ENCODE data around the gene PLXNB3. TPM values are rescaled to one million over a fixed set of nuclear protein-coding genes. Genes with fewer than 3 reads are reported as not detected.
"Not testable (repeated sequence)": the region's sequence is repeated elsewhere in the genome, so short reads cannot be mapped to it uniquely, and the experiment has no call there.

PLXNB3 gene
- polyA plus RNA-seq, 1 donor from 2014 or later, result 0.48 TPM

GRCh38 chrX:153740631-153741222 is 23.3 kb upstream of the PLXNB3 start:
- no peak overlapping the region for H3K27ac ChIP-seq (ENCODE audit: low read length)
- H3K9ac ChIP-seq (ENCODE audit: low read length), result no peak overlapping the region
- H3K9me3 ChIP-seq (ENCODE audit: low read length), result no peaks in the 10 kb centered on the region
- H3K9me2 ChIP-seq (ENCODE audit: insufficient read depth, low read length), result no peaks in the 10 kb centered on the region
- H2AFZ ChIP-seq (ENCODE audit: low read depth, low read length), result no peak overlapping the region
- no peaks in the 10 kb centered on the region for H3K79me2 ChIP-seq (replicated peaks; ENCODE audit: insufficient read depth, low read length)
- H4K20me1 ChIP-seq (ENCODE audit: insufficient read depth), result no peaks in the 10 kb centered on the region
- TF ChIP-seq TAF1 (IDR thresholded peaks at IDR 0.05; ENCODE audit: low read depth) (no peak), EP300 (conservative IDR thresholded peaks at IDR 0.05; ENCODE audit: poor library complexity, severe bottlenecking) (no peak), REST (IDR thresholded peaks at IDR 0.05; ENCODE audit: borderline replicate concordance) (no peak), CTCF (IDR thresholded peaks at IDR 0.05; ENCODE audit: poor library complexity, severe bottlenecking) (no peak), RAD21 (conservative IDR thresholded peaks at IDR 0.05) (no peak), EZH2 (IDR thresholded peaks at IDR 0.05; ENCODE audit: borderline replicate concordance, insufficient read depth, low read length, poor library complexity, severe bottlenecking) (no peak), SMC3 (conservative IDR thresholded peaks at IDR 0.05; ENCODE audit: poor library complexity) (no peak), POLR2AphosphoS5 (IDR thresholded peaks at IDR 0.05) (no peak), MXI1 (conservative IDR thresholded peaks at IDR 0.05; ENCODE audit: poor library complexity, severe bottlenecking) (no peak)
- no peaks in the 10 kb centered on the region for H3K36me3 ChIP-seq (ENCODE audit: insufficient read depth, low read length)
- H3K4me3 ChIP-seq (ENCODE audit: low read length), result no peak overlapping the region
- H3K27me3 ChIP-seq (ENCODE audit: insufficient read depth, low read depth, low read length), result no peaks in the 10 kb centered on the region
- H3K4me2 ChIP-seq (ENCODE audit: low read length), result no peak overlapping the region
- no peaks in the 10 kb centered on the region for H3F3A ChIP-seq (ENCODE audit: insufficient read depth, low read length, poor library complexity, severe bottlenecking)

- Histone ChIP-seq H3K4me2 (ENCODE audit: low read length) (no peak overlapping the region), H4K20me1 (ENCODE audit: insufficient read depth) (no peaks in the 10 kb centered on the region), H3K79me2 (replicated peaks; ENCODE audit: insufficient read depth, low read length) (no peaks in the 10 kb centered on the region), H3K36me3 (ENCODE audit: insufficient read depth, low read length) (no peaks in the 10 kb centered on the region), H3K9ac (ENCODE audit: low read length) (no peak overlapping the region), H3K9me2 (ENCODE audit: insufficient read depth, low read length) (no peaks in the 10 kb centered on the region), H3K4me3 (ENCODE audit: low read length) (no peak overlapping the region), H3K27ac (ENCODE audit: low read length) (no peak overlapping the region), H3K9me3 (ENCODE audit: low read length) (no peaks in the 10 kb centered on the region), H3K27me3 (ENCODE audit: insufficient read depth, low read depth, low read length) (no peaks in the 10 kb centered on the region), H2AFZ (ENCODE audit: low read depth, low read length) (no peak overlapping the region), H3F3A (ENCODE audit: insufficient read depth, low read length, poor library complexity, severe bottlenecking) (no peaks in the 10 kb centered on the region)
- TF ChIP-seq CTCF (IDR thresholded peaks at IDR 0.05; ENCODE audit: poor library complexity, severe bottlenecking) (no peak), TAF1 (IDR thresholded peaks at IDR 0.05; ENCODE audit: low read depth) (no peak), EZH2 (IDR thresholded peaks at IDR 0.05; ENCODE audit: borderline replicate concordance, insufficient read depth, low read length, poor library complexity, severe bottlenecking) (no peak), MXI1 (conservative IDR thresholded peaks at IDR 0.05; ENCODE audit: poor library complexity, severe bottlenecking) (no peak), EP300 (conservative IDR thresholded peaks at IDR 0.05; ENCODE audit: poor library complexity, severe bottlenecking) (no peak), POLR2AphosphoS5 (IDR thresholded peaks at IDR 0.05) (no peak), REST (IDR thresholded peaks at IDR 0.05; ENCODE audit: borderline replicate concordance) (no peak), RAD21 (conservative IDR thresholded peaks at IDR 0.05) (no peak), SMC3 (conservative IDR thresholded peaks at IDR 0.05; ENCODE audit: poor library complexity) (no peak)
These were observed 22.6 kb upstream of the PLXNB3 start for GRCh38 chrX:153741446-153741845.

- not testable (repeated sequence) for H3K9me3 ChIP-seq (ENCODE audit: low read length); H3K4me2 ChIP-seq (ENCODE audit: low read length); H3K9me2 ChIP-seq (ENCODE audit: insufficient read depth, low read length); H3K4me3 ChIP-seq (ENCODE audit: low read length); H4K20me1 ChIP-seq (ENCODE audit: insufficient read depth); H3F3A ChIP-seq (ENCODE audit: insufficient read depth, low read length, poor library complexity, severe bottlenecking); H2AFZ ChIP-seq (ENCODE audit: low read depth, low read length); H3K9ac ChIP-seq (ENCODE audit: low read length); H3K79me2 ChIP-seq (replicated peaks; ENCODE audit: insufficient read depth, low read length); H3K36me3 ChIP-seq (ENCODE audit: insufficient read depth, low read length); H3K27me3 ChIP-seq (ENCODE audit: insufficient read depth, low read depth, low read length); H3K27ac ChIP-seq (ENCODE audit: low read length)
These were observed 21.9 kb upstream of the PLXNB3 start for GRCh38 chrX:153742111-153742510.

Data from neural cell (in vitro differentiated cells).